Measurements from ENCODE around the gene CPSF4L. TPM values are rescaled to one million over a fixed set of nuclear protein-coding genes. Genes with fewer than 3 reads are reported as not detected.
A peak's percentile ranks its signal among the peaks of the same experiment; 100 is the strongest.

Gene CPSF4L
- total and polyA plus RNA-seq, 2 of the 13 experiments (the other 11 are each of a cell fraction or from before 2014, with no cell fraction given), result 0.73 to 1.6 TPM

- TF ChIP-seq ZFP91 (CRISPR knock-in tag; IDR thresholded peaks at IDR 0.05; ENCODE audit: borderline replicate concordance), result no peak
- no peak for TF ChIP-seq REL (CRISPR knock-in tag; conservative IDR thresholded peaks at IDR 0.05)
- TF ChIP-seq ASH2L (IDR thresholded peaks at IDR 0.05; ENCODE audit: insufficient read length, low read depth, low read length), result peak; percentile 25
- no peak for TF ChIP-seq PHF8 (CRISPR knock-in tag; IDR thresholded peaks at IDR 0.05)
- no peak for TF ChIP-seq DRAP1 (CRISPR knock-in tag; IDR thresholded peaks at IDR 0.05)
- TF ChIP-seq AKNA (CRISPR knock-in tag; IDR thresholded peaks at IDR 0.05; ENCODE audit: borderline replicate concordance), result no peak
- no peak for TF ChIP-seq ZNF747 (CRISPR knock-in tag; IDR thresholded peaks at IDR 0.05; ENCODE audit: borderline replicate concordance)
- no peak for TF ChIP-seq BATF2 (CRISPR knock-in tag; IDR thresholded peaks at IDR 0.05)
- TF ChIP-seq ARID2 (CRISPR knock-in tag; IDR thresholded peaks at IDR 0.05; ENCODE audit: borderline replicate concordance), result no peak
- TF ChIP-seq PRPF4 (IDR thresholded peaks at IDR 0.05; ENCODE audit: low read depth, low read length, poor library complexity, severe bottlenecking), result no peak
- TF ChIP-seq E2F5 (CRISPR knock-in tag; conservative IDR thresholded peaks at IDR 0.05), result no peak
- TF ChIP-seq ZNF530 (CRISPR knock-in tag; IDR thresholded peaks at IDR 0.05; ENCODE audit: low read depth), result no peak
- no peak for TF ChIP-seq EZH2 (conservative IDR thresholded peaks at IDR 0.05; ENCODE audit: low read depth, low read length)
- no peak for TF ChIP-seq FIP1L1 (IDR thresholded peaks at IDR 0.05; ENCODE audit: borderline replicate concordance, insufficient read depth, low read depth, low read length)
- TF ChIP-seq MEIS1 (CRISPR knock-in tag; IDR thresholded peaks at IDR 0.05; ENCODE audit: borderline replicate concordance), result no peak
- TF ChIP-seq ZNF282 (IDR thresholded peaks at IDR 0.05; ENCODE audit: partially characterized antibody), result no peak
- TF ChIP-seq TEAD3 (CRISPR knock-in tag; optimal IDR thresholded peaks at IDR 0.05; ENCODE audit: borderline replicate concordance), result peak; percentile 12
- TF ChIP-seq PHF21A (CRISPR knock-in tag; IDR thresholded peaks at IDR 0.05), result no peak
- TF ChIP-seq CHD4 (IDR thresholded peaks at IDR 0.05; ENCODE audit: borderline replicate concordance, low read length), result peak; percentile 3; the same call in 1 of the 2 replicates
- no peak; the same call in 1 of the 2 replicates for TF ChIP-seq SRY (CRISPR knock-in tag; IDR thresholded peaks at IDR 0.05)
These were observed 30.3 kb downstream of the CPSF4L start (continued) for GRCh38 chr17:73231395-73231794.

All from HepG2 (cell line).